Neural progenitor cell (in vitro differentiated cells): ENCODE results near the gene KCTD12. TPM values are rescaled to one million over a fixed set of nuclear protein-coding genes. Genes with fewer than 3 reads are reported as not detected.

Experiments
- DNase-seq: peaks from one replicate; pipeline ENCODE4 v3.0.0-alpha.2; 2016; ENCODE audit warnings: low spot score
- H2AFZ ChIP-seq: fragments of 200-600 bp; sonication (generic); replicated peaks from 2 replicates; pipeline ENCODE4 v1.6.1; 2016; ENCODE audit warnings: antibody characterized with exemption
- H3F3A ChIP-seq: fragments of 200-600 bp; sonication (generic); 2 replicates; pipeline ENCODE4 v1.6.1; 2016; ENCODE audit warnings: antibody characterized with exemption, low read depth
- H3K27ac ChIP-seq: fragments of 200-600 bp; sonication (generic); 2 replicates; pipeline ENCODE4 v1.5.1; 2016; ENCODE audit warnings: mild to moderate bottlenecking
- H3K27me3 ChIP-seq: fragments of 200-600 bp; sonication (generic); 2 replicates; pipeline ENCODE4 v1.6.1; 2016; ENCODE audit warnings: mild to moderate bottlenecking, moderate library complexity
- H3K36me3 ChIP-seq: fragments of 200-600 bp; sonication (generic); 2 replicates; pipeline ENCODE4 v1.5.1; 2016
- H3K4me1 ChIP-seq: fragments of 200-600 bp; sonication (generic); 2 replicates; pipeline ENCODE4 v1.6.1; 2016; ENCODE audit warnings: mixed run types
- H3K4me2 ChIP-seq: fragments of 200-600 bp; sonication (generic); 2 replicates; pipeline ENCODE4 v1.6.1; 2016
- H3K4me3 ChIP-seq: fragments of 200-600 bp; sonication (generic); 2 replicates; pipeline ENCODE4 v1.5.1; 2016
- H3K79me2 ChIP-seq: fragments of 200-600 bp; sonication (generic); 2 replicates; pipeline ENCODE4 v1.6.1; 2016; ENCODE audit warnings: low read depth
- H3K9ac ChIP-seq: fragments of 200-600 bp; sonication (generic); 2 replicates; pipeline ENCODE4 v1.6.1; 2016
- H3K9me3 ChIP-seq: fragments of 200-600 bp; sonication (generic); 2 replicates; pipeline ENCODE4 v1.5.1; 2016; ENCODE audit warnings: low read depth
- H4K20me1 ChIP-seq: fragments of 200-600 bp; sonication (generic); 2 replicates; pipeline ENCODE4 v1.6.1; 2016; ENCODE audit warnings: low read depth
- H3K27ac Mint-ChIP-seq: 3 replicates; pipeline ENCODE4 v1.8.0; 2021; ENCODE audit warnings: mixed read lengths
- H3K27me3 Mint-ChIP-seq: 2 replicates; pipeline ENCODE4 v1.8.0; 2022; ENCODE audit warnings: low read depth, mild to moderate bottlenecking, inconsistent platforms, moderate library complexity, mixed read lengths; ENCODE audit not compliant: insufficient read depth
- H3K36me3 Mint-ChIP-seq: 3 replicates; pipeline ENCODE4 v1.8.0; 2021; ENCODE audit warnings: mixed read lengths
- H3K4me1 Mint-ChIP-seq: 3 replicates; pipeline ENCODE4 v1.8.0; 2021; ENCODE audit warnings: mixed read lengths
- H3K4me3 Mint-ChIP-seq: 3 replicates; pipeline ENCODE4 v1.8.0; 2021; ENCODE audit warnings: mild to moderate bottlenecking, moderate library complexity, mixed read lengths
- H3K9me3 Mint-ChIP-seq: 3 replicates; pipeline ENCODE4 v1.8.0; 2020; ENCODE audit warnings: mixed read lengths
- EZH2 ChIP-seq: fragments of 200-600 bp; sonication (generic); IDR thresholded peaks from 2 replicates; pipeline ENCODE4 v1.6.1; 2017; ENCODE audit warnings: antibody characterized with exemption, mild to moderate bottlenecking, moderate library complexity
- EZH2phosphoT487 ChIP-seq: fragments of 200-600 bp; sonication (generic); IDR thresholded peaks from 2 replicates; pipeline ENCODE4 v1.6.1; 2017; ENCODE audit warnings: antibody characterized with exemption
- total RNA-seq: library from RNA; depleted of rRNA; stranded (reverse); fragments of >200 nt; gene quantifications from 2 replicates; pipeline ENCODE4 v1.2.3, GENCODE V29; 2015; ENCODE audit warnings: low replicate concordance
- TF ChIP-seq, protein P1 (sequence below): fragments of 200-600 bp; sonication (generic); IDR thresholded peaks from 2 replicates; pipeline ENCODE4 v1.5.1; 2017; ENCODE audit warnings: antibody characterized with exemption, mild to moderate bottlenecking

KCTD12 gene
- total RNA-seq, 1 donor from 2014 or later: 1.9 TPM

DNA sequence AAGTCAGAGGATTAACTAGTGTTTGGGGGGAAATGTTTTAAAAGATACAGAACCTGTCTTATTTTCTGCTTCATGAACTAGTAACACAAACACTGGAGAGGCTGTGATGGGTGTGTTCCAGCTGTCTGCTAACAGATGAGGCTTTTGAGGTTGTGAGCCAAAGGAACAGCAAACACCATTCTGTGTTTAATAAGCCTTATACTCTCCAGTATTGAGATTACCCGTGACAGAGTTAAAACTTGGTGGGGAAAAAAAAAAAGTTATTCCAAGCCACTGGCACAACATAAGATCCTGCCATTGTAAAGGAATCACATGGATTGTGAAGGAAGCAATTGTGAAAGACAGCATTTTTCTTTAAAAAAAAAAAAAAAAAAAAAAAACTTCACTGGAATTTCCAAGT is 48.4 kb downstream of the KCTD12 start:
- no peaks in the 10 kb centered on the region for H3K36me3 ChIP-seq
- H3K27ac Mint-ChIP-seq: no peak overlapping the region
- no peak overlapping the region for H3K4me3 Mint-ChIP-seq
- no peaks in the 10 kb centered on the region for H3K27me3 ChIP-seq
- no peak for DNase-seq
- no peak overlapping the region for H3K4me3 ChIP-seq
- H3K9me3 Mint-ChIP-seq: no peaks in the 10 kb centered on the region
- no peaks in the 10 kb centered on the region for H3K79me2 ChIP-seq
- H3K27ac ChIP-seq: no peak overlapping the region
- no peaks in the 10 kb centered on the region for H3K36me3 Mint-ChIP-seq
- H2AFZ ChIP-seq: no peak overlapping the region
- TF ChIP-seq EZH2 (no peak), EZH2phosphoT487 (no peak)
- TF ChIP-seq, protein P1, sequence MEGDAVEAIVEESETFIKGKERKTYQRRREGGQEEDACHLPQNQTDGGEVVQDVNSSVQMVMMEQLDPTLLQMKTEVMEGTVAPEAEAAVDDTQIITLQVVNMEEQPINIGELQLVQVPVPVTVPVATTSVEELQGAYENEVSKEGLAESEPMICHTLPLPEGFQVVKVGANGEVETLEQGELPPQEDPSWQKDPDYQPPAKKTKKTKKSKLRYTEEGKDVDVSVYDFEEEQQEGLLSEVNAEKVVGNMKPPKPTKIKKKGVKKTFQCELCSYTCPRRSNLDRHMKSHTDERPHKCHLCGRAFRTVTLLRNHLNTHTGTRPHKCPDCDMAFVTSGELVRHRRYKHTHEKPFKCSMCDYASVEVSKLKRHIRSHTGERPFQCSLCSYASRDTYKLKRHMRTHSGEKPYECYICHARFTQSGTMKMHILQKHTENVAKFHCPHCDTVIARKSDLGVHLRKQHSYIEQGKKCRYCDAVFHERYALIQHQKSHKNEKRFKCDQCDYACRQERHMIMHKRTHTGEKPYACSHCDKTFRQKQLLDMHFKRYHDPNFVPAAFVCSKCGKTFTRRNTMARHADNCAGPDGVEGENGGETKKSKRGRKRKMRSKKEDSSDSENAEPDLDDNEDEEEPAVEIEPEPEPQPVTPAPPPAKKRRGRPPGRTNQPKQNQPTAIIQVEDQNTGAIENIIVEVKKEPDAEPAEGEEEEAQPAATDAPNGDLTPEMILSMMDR: no peak
- H3F3A ChIP-seq: no peaks in the 10 kb centered on the region
- H4K20me1 ChIP-seq: no peaks in the 10 kb centered on the region
- no peaks in the 10 kb centered on the region for H3K4me1 ChIP-seq
- H3K4me1 Mint-ChIP-seq: no peaks in the 10 kb centered on the region
- H3K4me2 ChIP-seq: no peak overlapping the region
- peaks cover 2% of the 10 kb centered on the region for H3K27me3 Mint-ChIP-seq
- no peak overlapping the region for H3K9ac ChIP-seq
- no peaks in the 10 kb centered on the region for H3K9me3 ChIP-seq

DNA sequence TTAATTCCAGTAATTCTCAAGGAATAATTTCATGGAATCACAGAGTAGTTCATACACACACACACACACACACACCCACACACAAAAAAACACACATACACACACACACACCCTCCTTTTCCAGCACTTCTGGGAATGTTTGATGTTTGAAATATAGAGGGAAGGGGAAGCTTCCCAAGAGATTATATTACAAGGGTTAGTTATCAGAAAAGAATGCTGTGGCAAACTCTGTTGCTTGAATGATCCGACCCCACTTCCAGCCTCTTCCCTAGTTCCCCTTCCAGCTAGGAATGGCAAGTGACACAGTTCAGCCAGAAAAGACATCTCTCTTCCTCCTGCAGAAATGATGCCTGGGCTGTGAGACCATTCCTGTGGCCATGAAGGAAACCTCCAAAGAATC is 49.9 kb downstream of the KCTD12 start:
- Mint-ChIP-seq H3K4me3 (no peak overlapping the region), H3K27me3 (no peaks in the 10 kb centered on the region)
- TF ChIP-seq EZH2phosphoT487 (no peak), EZH2 (no peak)
- TF ChIP-seq, protein P1: no peak

DNA sequence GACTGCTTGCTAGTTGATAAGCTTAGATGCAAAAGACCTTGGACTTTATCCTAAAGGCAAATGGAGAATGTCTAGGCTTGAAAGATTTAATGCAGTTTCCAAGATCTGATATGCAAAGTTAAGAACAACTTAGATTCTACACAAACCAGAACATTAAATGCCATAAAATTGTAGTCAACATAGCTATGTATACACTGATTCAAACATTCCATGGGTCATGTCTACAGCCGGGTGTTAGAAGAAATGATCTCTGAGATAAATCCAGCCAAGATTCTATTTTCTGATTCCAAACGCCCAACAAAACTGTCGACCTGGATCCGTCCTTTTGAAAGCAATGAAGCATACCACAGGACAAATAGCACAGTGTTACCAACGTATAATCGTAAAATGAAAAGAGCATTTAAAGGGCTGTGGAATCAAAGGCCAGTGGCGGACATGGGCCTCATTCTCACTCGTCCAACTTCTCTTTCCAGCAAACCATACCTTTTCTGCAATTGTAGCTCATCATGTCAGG is 52.7 kb downstream of the KCTD12 start:
- Histone ChIP-seq H2AFZ (no peak overlapping the region), H3K36me3 (no peaks in the 10 kb centered on the region), H3K79me2 (no peaks in the 10 kb centered on the region), H3K27ac (no peak overlapping the region), H4K20me1 (no peaks in the 10 kb centered on the region), H3K9me3 (no peaks in the 10 kb centered on the region), H3K9ac (no peak overlapping the region), H3K4me1 (no peaks in the 10 kb centered on the region), H3K4me2 (no peak overlapping the region), H3F3A (no peaks in the 10 kb centered on the region), H3K4me3 (no peak overlapping the region), H3K27me3 (no peaks in the 10 kb centered on the region)
- Mint-ChIP-seq H3K4me1 (peaks cover 13% of the 10 kb centered on the region), H3K4me3 (no peak overlapping the region), H3K36me3 (no peaks in the 10 kb centered on the region), H3K27me3 (no peaks in the 10 kb centered on the region), H3K27ac (no peak overlapping the region), H3K9me3 (no peaks in the 10 kb centered on the region)
- TF ChIP-seq EZH2 (no peak), EZH2phosphoT487 (no peak)
- TF ChIP-seq, protein P1: no peak
- no peak for DNase-seq

More for the DNA sequence above, 49.9 kb downstream of the KCTD12 start:
- H3K36me3 ChIP-seq: no peaks in the 10 kb centered on the region
- H2AFZ ChIP-seq: no peak overlapping the region
- no peak overlapping the region for H3K4me3 ChIP-seq
- Mint-ChIP-seq H3K36me3 (no peaks in the 10 kb centered on the region), H3K9me3 (no peaks in the 10 kb centered on the region), H3K4me1 (no peaks in the 10 kb centered on the region), H3K27ac (no peak overlapping the region)
- H3K9ac ChIP-seq: no peak overlapping the region
- H3K27ac ChIP-seq: no peak overlapping the region
- no peaks in the 10 kb centered on the region for H3K27me3 ChIP-seq
- no peaks in the 10 kb centered on the region for H3K9me3 ChIP-seq
- DNase-seq: no peak
- no peaks in the 10 kb centered on the region for H3F3A ChIP-seq
- no peaks in the 10 kb centered on the region for H4K20me1 ChIP-seq
- H3K4me1 ChIP-seq: no peaks in the 10 kb centered on the region
- H3K79me2 ChIP-seq: no peaks in the 10 kb centered on the region
- H3K4me2 ChIP-seq: no peak overlapping the region
